ENCODE data around the gene CDADC1.
"Not testable (repeated sequence)": the region's sequence is repeated elsewhere in the genome, so short reads cannot be mapped to it uniquely, and the experiment has no call there.

The CDADC1 gene

DNA sequence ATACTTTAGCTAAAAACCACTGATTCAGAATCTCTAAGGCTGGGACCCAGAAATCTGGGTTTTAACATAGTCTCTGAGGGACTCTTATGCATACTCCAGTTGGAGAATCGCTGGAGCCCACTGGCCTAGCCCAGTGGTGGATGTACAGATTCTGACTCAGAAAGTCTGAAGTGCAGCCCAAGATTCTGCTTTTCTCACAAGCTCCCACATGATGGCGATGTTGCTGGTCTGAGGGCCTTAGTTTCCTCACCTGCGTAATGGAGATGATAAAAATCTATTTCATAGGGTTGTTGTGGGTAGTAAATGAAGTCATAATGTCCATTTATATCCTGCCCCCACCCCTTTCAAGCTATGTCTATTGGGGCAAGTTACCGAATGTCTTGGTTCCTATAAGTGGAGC lies 7.7 kb upstream of the CDADC1 start:
- peak; percentile 62 for DNase-seq

GRCh38 chr13:49241296-49241695 lies 6.4 kb upstream of the CDADC1 start:
- no peak for DNase-seq

DNA sequence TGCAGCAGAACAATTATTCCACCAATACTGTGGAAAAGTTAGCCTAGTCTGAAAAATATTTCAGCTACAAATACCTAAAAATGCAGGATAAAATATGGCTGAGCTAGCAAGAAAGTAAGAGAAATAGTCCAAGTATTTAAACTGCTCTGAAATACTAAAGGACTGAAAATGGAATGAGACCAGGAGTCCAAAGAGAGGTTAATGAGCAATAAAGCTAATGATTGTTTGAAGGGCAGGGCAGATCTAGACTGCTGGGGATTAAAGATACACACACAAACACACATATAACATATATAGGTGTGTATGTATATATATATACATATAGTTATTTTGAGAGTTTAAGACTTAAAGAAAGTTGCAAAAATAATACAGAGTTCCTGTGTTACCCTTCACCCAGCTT lies 2.6 kb upstream of the CDADC1 start:
- DNase-seq = no peak

DNA sequence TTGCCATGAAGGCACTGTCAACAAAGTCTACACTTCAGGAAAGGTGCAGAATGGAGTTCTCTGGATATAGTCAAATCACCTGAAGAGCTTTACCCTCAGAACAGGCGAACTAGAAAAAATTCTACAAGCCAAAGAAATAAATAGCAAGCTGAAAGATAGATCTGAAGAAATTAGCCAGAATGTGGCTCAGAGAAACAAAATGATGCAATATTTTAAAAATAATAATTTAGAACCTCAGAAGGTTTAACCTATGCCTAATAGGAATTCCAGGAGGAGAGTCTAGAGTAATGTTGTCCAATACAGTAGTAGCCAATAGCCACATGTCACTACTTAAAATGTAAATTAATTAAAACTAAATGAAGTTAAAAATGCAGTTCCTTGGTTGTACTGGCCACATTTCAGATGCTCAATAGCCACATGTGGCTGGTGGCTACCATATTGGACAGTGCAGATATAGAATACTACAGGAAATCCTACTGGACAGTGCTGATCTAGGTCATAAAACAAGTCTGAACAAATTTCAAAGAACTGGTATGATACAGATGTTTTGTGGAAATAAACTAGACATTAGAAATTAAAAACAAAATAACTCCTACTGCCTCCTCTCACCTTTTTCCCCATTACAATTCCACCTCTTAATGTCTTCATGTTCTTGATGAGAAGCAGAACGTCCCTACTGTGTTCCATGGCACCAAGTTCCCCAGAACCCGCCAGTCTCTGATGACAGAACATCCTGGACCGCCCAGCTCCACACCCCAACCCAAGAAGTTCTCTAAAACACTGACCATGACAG lies 679 bp upstream of the CDADC1 start:
- DNase-seq = no peak

GRCh38 chr13:49248622-49249002 lies 887 bp downstream of the CDADC1 start:
- DNase-seq = no peak

- DNase-seq = no peak
Measured at GRCh38 chr13:49251326-49251725, 3.6 kb downstream of the CDADC1 start.

DNA sequence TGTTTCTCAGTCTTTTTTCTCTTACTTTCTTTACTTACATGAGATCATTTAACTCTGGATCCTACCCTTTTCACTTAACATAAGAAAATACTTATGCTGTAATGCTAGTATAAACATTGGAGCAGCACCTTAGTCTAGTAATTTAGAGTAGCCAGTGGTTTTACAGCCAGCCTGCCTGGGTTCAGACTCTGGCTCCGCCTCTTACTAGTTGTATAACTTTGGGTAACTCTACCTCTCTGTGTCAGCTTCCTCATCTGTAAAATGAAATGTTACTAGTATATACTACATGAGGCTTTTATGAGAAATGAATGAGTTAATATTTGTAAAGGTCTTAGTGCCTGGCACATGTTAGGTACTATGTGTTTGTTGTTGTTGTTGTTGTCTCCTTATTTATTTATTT lies 5.6 kb downstream of the CDADC1 start:
- DNase-seq = no peak

DNA sequence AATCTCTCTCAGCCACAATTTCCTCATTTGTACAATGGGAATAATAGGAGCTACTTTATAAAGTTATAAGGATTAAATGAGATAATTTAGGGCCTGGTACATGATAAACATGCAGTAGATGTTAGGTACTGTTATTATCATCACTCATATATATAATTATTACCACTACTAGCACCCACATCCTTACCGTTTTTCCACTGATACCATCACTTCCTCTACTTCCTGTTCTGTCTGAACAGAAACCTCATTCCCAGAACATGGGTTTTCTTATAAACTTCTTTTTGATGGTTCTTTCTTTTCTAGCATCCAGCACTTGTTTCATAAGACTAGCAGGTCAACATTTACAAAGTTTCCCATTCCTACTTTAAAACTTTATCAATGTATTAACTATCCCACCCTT lies 6.3 kb downstream of the CDADC1 start:
- no peak for DNase-seq

GRCh38 chr13:49256841-49257240 lies 9.1 kb downstream of the CDADC1 start:
- no peak for DNase-seq

- DNase-seq = peak; percentile 28
Measured at GRCh38 chr13:49258089-49258796, 10.5 kb downstream of the CDADC1 start.

DNA sequence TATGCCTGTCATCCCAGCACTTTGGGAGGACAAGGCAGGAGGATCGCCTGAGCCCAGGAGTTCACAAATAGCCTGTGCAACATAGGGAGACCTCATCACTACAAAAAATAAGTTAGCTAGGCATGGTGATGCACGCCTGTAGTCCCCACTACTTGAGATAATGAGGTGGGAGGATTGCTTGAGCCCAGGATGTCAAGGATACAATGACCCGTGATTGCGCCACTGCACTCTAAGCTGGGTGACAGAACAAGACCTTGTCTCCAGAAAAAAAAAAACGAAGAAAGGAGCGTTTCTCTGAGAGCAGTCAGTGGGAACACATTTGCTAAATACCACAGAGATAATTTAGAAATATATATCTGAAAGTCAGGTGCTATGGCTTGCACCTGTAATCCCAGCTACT lies 11.9 kb downstream of the CDADC1 start:
- DNase-seq = no peak

- DNase-seq = no peak
Measured at GRCh38 chr13:49262634-49263033, 14.9 kb downstream of the CDADC1 start.

DNA sequence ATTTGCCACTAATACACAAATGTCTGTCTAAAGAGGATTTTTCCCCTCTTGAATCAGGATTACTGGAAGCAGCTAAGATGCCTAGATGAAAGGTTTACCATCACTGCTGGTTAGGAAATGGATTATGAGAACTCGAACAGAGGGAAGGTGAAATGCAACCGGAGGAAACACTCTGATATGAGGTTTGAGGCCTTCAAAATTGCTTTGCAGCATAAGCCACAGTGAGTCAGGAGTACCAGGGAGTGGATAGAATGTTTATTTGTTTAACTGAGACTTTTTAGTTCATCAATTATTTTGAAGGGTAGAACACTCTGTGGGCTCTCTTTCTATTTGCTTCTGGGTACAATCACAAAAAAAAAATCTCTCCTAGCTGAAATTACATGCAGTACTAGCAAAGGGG lies 18.1 kb downstream of the CDADC1 start:
- DNase-seq = no peak

- no peak for DNase-seq
Measured at GRCh38 chr13:49271264-49271663, 23.5 kb downstream of the CDADC1 start.

DNA sequence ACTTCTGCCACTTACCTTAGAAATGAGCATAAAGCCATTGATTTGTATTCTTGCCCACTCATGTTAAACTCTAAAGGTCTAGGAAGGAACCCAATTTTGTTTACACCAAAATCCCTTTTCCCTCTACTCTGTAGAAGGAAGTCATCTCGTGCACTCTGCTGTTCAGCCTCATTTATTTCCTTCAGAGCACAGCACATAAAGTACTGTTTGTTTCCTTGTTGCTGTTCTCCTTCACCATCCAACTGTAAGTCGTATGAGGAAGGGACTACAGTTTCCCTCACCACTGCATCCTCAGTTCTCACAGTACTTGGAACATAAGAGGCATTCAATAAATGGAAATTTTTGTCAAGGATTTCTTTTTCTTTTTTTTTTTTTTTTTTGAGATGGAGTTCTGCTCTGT lies 24.6 kb downstream of the CDADC1 start:
- DNase-seq = no peak

DNA sequence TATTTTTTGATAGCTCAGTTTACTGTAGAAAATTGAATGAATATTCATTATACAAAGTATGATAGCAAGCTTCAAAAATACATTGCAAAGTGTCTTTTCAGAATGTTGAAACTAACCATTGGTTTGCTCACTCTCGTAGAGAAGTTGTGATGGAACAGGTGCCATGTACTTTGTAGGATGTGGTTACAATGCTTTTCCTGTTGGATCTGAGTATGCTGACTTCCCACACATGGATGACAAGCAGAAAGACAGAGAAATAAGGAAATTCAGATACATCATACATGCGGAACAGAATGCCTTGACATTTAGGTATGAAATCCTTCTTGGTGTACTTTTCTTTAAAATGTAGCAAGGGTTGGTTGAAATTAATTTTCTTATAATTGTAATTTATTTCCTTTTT lies 30.5 kb downstream of the CDADC1 start:
- no peak for DNase-seq

GRCh38 chr13:49279112-49279511 lies 31.4 kb downstream of the CDADC1 start:
- DNase-seq = no peak

DNA sequence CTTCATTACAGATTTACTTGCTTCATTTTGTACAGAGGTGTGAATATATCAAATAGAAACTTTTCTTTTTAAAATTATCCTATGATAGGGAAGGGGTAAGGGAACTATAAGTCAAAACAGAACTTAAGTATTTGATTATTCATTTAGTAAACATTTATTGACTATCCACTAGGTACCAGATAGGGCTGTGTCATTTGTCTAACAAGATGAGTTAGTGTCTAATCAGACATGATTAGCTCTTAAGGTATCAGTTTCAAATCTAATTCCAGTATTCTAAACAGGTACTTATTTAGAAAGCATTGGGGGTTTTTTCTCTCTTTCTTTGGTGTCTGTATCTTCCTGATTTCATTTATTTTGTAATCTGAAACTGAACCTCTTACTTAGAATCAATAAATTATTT lies 32.2 kb downstream of the CDADC1 start:
- no peak for DNase-seq

DNA sequence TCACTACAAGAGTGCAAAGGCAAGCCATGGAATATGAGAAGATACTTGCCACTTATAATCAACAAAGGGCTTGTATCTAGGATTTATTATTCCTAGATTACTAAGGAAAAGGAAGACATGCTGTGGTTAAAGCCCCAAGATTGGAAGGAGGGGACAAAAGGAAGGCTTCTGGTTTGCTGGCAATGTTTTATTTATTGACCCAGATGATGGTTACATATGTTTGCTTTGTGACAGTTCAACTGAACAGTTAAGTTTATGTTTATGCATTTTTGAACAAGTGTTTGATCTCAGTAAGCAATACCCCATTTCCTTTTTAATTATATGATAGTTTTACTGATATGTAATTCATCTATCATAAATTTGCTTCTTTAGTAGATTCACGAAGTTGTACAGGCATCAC lies 40.3 kb downstream of the CDADC1 start:
- no peak for DNase-seq

- no peak for DNase-seq
Measured at GRCh38 chr13:49288458-49288857, 40.7 kb downstream of the CDADC1 start.

- no peak for DNase-seq
Measured at GRCh38 chr13:49292742-49293486, 45.2 kb downstream of the CDADC1 start.

- not testable (repeated sequence) for DNase-seq
Measured at GRCh38 chr13:49294723-49295122, 47.0 kb downstream of the CDADC1 start.

DNA sequence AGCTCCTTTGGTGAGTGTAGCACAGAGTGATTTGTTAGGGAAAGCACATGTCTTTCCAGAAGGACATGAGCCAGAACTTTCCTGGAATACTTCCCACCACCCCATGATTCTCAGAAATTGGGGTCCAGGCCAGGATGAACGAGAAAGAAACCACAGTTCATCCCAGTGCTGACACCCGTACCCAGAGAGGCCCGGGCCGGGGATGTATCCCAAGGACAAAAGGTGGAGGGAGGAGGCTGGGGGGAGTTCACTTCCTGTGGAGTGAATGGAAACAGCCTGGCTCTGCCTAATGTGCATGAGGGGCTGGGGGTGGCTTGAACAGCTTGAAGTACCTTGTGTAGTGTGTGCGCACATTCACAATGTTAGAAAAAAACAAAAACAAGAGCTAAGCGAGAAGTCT lies 47.5 kb downstream of the CDADC1 start:
- no peak for DNase-seq

DNA sequence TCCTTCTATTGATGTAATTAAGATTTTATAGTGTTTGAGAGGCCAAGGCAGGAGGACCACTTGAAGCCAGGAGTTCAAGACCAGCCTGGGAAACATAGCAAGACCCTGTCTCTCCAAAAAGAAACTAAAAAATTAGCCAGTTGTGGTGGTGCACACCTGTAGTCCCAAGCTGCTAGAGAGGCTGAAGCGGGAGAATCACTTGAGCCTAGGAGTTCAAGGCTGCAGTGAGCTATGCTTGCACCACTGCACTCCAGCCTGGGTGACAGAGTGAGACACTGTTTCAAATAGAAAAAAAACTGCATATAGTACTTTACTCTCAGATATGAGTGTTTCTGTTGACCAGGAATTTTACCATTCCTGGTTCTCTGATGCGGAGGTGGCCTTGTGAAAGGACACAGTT lies 48.9 kb downstream of the CDADC1 start:
- no peak for DNase-seq

Data from CD4-positive, alpha-beta T cell treated with Interleukin-12 subunit alpha and Interleukin-12 subunit beta, for 1 hour (primary cell).